Cardiac fibroblast (primary cell): ENCODE data around the gene ADAMTS17.
"Not testable (repeated sequence)": the region's sequence is repeated elsewhere in the genome, so short reads cannot be mapped to it uniquely, and the experiment has no call there.

Experiments
- DNase-seq, 2 donors: peaks; one replicate each; pipeline versions ENCODE4 v3.0.0 to v3.0.0-alpha.2; 2010; ENCODE audit warnings: low read depth in 2 of 2
- H3K4me3 ChIP-seq, 2 donors: replicated peaks in 1 of 2; 1 replicate in 1 of 2; 2 replicates in 1 of 2; pipeline ENCODE4 v1.5.1; 2011; ENCODE audit warnings: low read depth in 2 of 2, low read length in 2 of 2, mild to moderate bottlenecking in 2 of 2, moderate library complexity in 1 of 2
- TF ChIP-seq, protein P1 (sequence below): IDR thresholded peaks from one replicate; pipeline ENCODE4 v1.5.1; 2011; ENCODE audit warnings: low read depth, mild to moderate bottlenecking, low read length, inconsistent platforms

ADAMTS17 gene

DNA sequence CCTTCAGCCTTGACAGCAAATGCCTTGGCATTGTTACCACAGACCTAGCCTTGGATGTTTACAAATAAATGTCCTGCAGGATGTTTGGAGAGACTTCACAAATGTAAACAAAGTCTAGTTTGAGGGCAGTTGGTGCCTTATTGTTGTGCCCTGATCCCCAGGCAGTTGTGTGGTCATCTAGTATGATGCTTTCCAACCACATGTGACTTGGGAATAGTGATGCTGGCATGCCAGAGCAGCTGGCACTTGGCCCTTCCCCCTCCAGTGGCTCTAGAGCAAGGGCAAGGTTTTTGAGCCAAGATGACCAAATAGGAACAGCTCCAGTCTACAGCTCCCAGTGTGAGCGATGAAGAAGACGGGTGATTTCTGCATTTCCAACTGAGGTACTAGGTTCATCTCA, 258.2 kb downstream of the ADAMTS17 start:
- TF ChIP-seq, protein P1, sequence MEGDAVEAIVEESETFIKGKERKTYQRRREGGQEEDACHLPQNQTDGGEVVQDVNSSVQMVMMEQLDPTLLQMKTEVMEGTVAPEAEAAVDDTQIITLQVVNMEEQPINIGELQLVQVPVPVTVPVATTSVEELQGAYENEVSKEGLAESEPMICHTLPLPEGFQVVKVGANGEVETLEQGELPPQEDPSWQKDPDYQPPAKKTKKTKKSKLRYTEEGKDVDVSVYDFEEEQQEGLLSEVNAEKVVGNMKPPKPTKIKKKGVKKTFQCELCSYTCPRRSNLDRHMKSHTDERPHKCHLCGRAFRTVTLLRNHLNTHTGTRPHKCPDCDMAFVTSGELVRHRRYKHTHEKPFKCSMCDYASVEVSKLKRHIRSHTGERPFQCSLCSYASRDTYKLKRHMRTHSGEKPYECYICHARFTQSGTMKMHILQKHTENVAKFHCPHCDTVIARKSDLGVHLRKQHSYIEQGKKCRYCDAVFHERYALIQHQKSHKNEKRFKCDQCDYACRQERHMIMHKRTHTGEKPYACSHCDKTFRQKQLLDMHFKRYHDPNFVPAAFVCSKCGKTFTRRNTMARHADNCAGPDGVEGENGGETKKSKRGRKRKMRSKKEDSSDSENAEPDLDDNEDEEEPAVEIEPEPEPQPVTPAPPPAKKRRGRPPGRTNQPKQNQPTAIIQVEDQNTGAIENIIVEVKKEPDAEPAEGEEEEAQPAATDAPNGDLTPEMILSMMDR = no peak
- DNase-seq = no peak
- no peak overlapping the region for H3K4me3 ChIP-seq

DNA sequence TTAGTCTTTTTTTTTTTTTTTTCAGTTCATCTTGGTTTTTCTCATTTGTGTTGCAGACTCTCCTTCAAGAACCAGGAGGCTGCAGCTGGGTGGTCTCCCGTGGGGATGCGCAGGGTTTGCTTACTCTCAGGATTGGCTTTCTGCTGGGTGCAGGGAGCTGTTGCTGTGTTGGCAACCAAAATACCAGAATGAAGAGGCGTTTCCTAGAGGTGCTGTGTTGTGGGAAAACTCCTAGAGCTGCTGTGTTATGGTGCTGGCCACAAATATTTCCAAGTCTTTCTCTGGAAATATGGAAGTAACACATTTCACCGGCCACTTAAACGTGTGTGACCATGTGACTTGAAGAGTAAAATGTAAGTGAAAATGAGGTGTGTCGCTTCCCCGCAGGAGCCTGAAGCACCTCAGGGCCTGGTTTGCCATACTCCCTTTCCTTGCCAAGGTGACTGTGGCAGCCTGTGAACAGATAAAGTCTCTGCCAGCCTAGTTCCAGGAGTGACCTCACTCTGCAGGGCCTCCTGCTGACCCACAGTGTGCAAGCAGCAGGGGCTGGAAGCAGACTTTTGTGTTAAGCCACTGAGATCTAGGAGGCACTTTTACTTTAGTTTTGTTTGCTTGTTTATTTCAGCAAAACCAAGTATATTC, 258.9 kb downstream of the ADAMTS17 start:
- DNase-seq = no peak
- TF ChIP-seq, protein P1 = no peak
- H3K4me3 ChIP-seq = no peak overlapping the region

DNA sequence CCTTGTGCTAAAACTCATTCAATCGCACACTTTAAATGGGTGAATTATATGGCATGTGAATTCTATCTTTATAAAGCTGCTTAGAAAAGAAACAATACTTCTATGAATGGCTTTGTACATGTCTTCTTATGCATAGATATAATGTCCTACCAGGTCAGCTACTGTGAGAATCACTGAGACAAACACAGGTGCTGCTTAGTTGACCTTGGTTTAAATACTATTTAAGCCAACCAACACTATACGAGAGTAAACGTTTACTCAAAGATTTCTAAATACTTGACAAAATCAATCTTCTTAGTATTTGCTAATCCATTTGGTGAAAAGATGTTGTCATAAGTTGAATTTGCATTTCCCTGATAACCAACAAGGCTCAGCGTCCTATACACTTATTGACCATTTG, 260.3 kb downstream of the ADAMTS17 start:
- TF ChIP-seq, protein P1 = no peak
- DNase-seq = no peak
- no peak overlapping the region for H3K4me3 ChIP-seq

DNA sequence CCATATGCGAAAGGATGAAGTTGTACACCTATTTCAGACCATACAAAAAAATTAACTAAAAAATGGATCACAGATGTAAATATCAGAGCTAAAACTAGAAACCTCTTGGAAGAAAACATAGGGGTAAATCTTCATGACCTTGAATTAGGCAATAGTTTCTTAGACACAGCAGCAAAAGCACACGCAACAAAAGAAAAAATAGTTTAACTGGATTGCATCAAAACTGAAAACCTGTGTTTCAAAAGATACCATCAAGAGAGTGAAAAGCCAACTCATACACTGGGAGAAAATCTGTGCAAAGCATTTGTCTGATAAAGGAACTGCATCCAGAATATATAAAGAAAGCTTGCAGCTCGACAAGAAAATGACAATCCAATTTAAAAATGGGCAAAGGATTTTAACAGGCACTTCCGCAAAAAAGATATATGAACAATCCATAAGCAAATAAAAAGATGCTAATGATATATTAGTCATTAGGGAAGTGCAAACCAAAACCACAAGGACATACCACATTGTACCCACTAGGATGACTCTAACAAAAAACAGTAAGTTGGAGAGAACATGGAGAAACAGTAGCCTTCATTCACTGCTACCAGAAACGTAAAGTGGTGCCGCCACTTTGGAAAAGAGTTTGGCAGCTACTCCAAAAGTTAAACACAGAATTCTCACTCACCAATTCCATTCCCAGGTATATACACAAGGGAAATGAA, 263.1 kb downstream of the ADAMTS17 start:
- DNase-seq = no peak
- no peak overlapping the region for H3K4me3 ChIP-seq
- TF ChIP-seq, protein P1 = no peak

DNA sequence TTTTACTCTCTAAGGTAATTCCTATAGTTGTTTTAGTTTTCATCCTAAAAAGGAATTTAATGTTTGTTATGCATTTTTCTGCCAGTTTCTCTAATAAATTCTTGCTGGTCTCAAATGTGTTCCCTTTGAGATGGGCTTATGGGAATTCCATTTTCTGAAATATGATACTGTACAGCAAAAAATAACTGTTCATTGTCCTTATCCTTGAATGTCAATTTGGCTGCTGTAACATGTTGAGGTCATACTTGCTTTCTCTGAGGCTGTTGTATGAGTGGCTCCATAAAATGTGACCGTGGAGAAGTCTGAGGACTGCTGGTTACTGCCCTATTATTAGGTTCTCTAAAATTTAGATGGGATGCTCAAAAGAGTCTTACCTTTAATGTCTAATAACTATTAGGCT, 266.5 kb downstream of the ADAMTS17 start:
- TF ChIP-seq, protein P1 = no peak
- no peak for DNase-seq
- H3K4me3 ChIP-seq = no peak overlapping the region

DNA sequence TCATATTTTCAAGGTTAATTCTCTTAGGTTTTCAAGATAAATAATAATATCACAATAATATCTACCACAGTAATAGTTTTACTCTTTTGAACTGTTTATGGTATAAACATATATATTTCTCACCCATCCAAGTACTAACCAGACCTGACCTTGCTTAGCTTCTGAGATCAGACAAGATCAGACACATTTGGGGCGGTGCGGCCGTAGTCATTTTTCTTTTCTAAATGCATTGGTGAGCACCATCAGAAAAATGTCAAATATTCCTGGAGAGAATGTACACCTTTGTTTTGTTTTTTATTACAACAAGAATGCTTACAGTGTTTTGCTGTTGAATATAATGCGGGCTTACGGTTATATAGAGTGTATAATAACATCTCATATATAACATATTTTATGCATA, 267.8 kb downstream of the ADAMTS17 start:
- TF ChIP-seq, protein P1 = no peak
- H3K4me3 ChIP-seq = no peak overlapping the region
- DNase-seq = no peak

DNA sequence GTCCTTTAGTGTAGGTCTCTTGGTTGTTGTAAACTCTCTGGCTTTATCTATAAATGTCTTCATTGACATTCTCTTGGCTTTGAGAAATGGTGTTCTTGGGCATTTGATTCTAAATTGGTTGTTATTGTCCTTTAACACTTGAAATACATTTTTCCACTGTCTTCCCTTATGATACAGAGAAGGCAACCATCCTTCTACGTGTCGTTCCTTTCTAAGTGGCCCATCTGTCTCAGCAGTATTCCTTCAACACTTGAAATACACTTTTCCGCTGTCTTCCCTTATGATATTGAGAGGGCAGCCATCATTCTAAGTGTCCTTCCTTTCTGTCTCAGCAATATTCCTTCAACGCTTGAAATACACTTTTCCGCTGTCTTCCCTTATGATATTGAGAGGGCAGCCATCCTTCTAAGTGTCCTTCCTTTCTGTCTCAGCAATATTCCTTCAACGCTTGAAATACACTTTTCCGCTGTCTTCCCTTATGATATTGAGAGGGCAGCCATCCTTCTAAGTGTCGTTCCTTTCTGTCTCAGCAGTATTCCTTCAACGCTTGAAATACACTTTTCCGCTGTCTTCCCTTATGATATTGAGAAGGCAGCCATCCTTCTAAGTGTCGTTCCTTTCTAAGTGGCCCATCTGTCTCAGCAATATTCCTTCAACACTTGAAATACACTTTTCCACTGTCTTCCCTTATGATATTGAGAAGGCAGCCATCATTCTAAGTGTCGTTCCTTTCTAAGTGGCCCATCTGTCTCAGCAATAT, 275.1 kb downstream of the ADAMTS17 start:
- DNase-seq, H3K4me3 ChIP-seq: not testable (repeated sequence)
